Measurements from ENCODE around the gene JMJD8. TPM values are rescaled to one million over a fixed set of nuclear protein-coding genes. Genes with fewer than 3 reads are reported as not detected.

Gene JMJD8
- total and polyA plus RNA-seq, 9 of the 15 experiments (the other 6 are each of a cell fraction or from before 2014, with no cell fraction given): 1.2 to 50.6 (median 29.3) TPM

GRCh38 chr16:727291-727977 is 43.3 kb upstream of the JMJD8 start (continued):
- TF ChIP-seq ZNF318 (IDR thresholded peaks at IDR 0.05; ENCODE audit: borderline replicate concordance in 1 of 2, low read depth in 1 of 2) (no peak), ZNF23 (CRISPR knock-in tag; IDR thresholded peaks at IDR 0.05) (no peak), FOXK1 (CRISPR knock-in tag; IDR thresholded peaks at IDR 0.05; ENCODE audit: borderline replicate concordance) (0 out of 2 replicates have a peak, but pooled peaks have one; percentile 40), ESRRB (CRISPR knock-in tag; IDR thresholded peaks at IDR 0.05; ENCODE audit: borderline replicate concordance) (no peak), MTA1 (IDR thresholded peaks at IDR 0.05; ENCODE audit: borderline replicate concordance) (no peak), NR2C2 (CRISPR knock-in tag; IDR thresholded peaks at IDR 0.05) (no peak), NR2C2 (tag; IDR thresholded peaks at IDR 0.05) (peak; percentile 23; the same call in 1 of the 2 replicates), MECOM (CRISPR knock-in tag; IDR thresholded peaks at IDR 0.05) (no peak), FOXK2 (conservative IDR thresholded peaks at IDR 0.05 in 1 of 2, IDR thresholded peaks at IDR 0.05 in 1 of 2; ENCODE audit: low read depth in 2 of 2) (peak; percentile 65 to 69), MTA3 (IDR thresholded peaks at IDR 0.05; ENCODE audit: borderline replicate concordance) (peak; percentile 78), SUPT5H (IDR thresholded peaks at IDR 0.05) (peak; percentile 77), SRSF9 (IDR thresholded peaks at IDR 0.05; ENCODE audit: borderline replicate concordance, low read depth, low read length) (no peak), RBM34 (IDR thresholded peaks at IDR 0.05; ENCODE audit: borderline replicate concordance, insufficient read depth, low read length) (no peak)

Data from K562 (cell line).